ENCODE measurements around the gene CCN6. TPM values are rescaled to one million over a fixed set of nuclear protein-coding genes. Genes with fewer than 3 reads are reported as not detected.

CCN6 gene
- total and polyA plus RNA-seq, 2 donors (not counting 1 experiment from before 2014, with no cell fraction given): 0.49 TPM; not detected in 1

DNA sequence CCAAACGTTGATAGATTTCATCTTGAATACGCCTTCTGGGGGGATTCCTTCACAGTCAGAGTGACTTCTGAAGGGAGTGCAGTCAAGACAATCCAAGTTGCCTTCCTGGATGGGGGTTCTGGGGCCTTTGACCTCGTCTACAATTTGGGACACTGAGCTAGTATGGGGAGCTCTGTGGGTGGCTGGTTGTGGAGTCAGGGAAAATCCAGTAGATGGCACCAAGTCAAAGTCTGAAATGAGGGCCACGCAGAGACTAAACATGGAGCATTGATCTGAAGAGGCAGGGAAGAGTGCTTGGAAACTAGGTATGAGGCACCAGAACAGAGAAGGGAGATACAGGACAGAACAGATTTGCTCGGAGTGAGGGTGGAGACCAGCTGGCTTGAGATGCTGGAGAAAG, 43.6 kb upstream of the CCN6 start:
- H4K20me1 ChIP-seq (ENCODE audit: control insufficient read depth, extremely low read depth, insufficient read depth, low read length): no peaks in the 10 kb centered on the region
- no peak overlapping the region for H3K4me2 ChIP-seq (ENCODE audit: extremely low read depth, insufficient read depth, low read length)
- no peak overlapping the region for H3K27ac ChIP-seq (ENCODE audit: insufficient read depth, low read length)
- no peak overlapping the region for H3K4me3 ChIP-seq (replicated peaks in 1 of 4; ENCODE audit: control extremely low read depth in 1 of 4, insufficient read depth in 1 of 4, low read depth in 3 of 4, low read length in 4 of 4)
- no peak overlapping the region for H3K9ac ChIP-seq (ENCODE audit: insufficient read depth, low read length)
- no peaks in the 10 kb centered on the region for H3K9me3 ChIP-seq (ENCODE audit: control insufficient read depth, insufficient read depth, low read depth, low read length)
- H3K79me2 ChIP-seq (ENCODE audit: control insufficient read depth, insufficient read depth, low read length): no peaks in the 10 kb centered on the region
- H2AFZ ChIP-seq (ENCODE audit: low read length): no peak overlapping the region
- TF ChIP-seq, protein P1, sequence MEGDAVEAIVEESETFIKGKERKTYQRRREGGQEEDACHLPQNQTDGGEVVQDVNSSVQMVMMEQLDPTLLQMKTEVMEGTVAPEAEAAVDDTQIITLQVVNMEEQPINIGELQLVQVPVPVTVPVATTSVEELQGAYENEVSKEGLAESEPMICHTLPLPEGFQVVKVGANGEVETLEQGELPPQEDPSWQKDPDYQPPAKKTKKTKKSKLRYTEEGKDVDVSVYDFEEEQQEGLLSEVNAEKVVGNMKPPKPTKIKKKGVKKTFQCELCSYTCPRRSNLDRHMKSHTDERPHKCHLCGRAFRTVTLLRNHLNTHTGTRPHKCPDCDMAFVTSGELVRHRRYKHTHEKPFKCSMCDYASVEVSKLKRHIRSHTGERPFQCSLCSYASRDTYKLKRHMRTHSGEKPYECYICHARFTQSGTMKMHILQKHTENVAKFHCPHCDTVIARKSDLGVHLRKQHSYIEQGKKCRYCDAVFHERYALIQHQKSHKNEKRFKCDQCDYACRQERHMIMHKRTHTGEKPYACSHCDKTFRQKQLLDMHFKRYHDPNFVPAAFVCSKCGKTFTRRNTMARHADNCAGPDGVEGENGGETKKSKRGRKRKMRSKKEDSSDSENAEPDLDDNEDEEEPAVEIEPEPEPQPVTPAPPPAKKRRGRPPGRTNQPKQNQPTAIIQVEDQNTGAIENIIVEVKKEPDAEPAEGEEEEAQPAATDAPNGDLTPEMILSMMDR (conservative IDR thresholded peaks at IDR 0.05 in 1 of 2, IDR thresholded peaks at IDR 0.05 in 1 of 2; ENCODE audit: low read depth in 1 of 2, low read length in 2 of 2): no peak
- no peak for TF ChIP-seq EZH2 (IDR thresholded peaks at IDR 0.05; ENCODE audit: low read length, missing control alignments)
- no peak for DNase-seq (ENCODE audit: low read depth in 2 of 2)
- H3K27me3 ChIP-seq (ENCODE audit: control insufficient read depth, insufficient read depth, low read length): no peaks in the 10 kb centered on the region
- no peaks in the 10 kb centered on the region for H3K4me1 ChIP-seq (ENCODE audit: control insufficient read depth, extremely low read depth, insufficient read depth, low read length)
- no peaks in the 10 kb centered on the region for H3K36me3 ChIP-seq (ENCODE audit: control insufficient read depth, insufficient read depth, low read length)

DNA sequence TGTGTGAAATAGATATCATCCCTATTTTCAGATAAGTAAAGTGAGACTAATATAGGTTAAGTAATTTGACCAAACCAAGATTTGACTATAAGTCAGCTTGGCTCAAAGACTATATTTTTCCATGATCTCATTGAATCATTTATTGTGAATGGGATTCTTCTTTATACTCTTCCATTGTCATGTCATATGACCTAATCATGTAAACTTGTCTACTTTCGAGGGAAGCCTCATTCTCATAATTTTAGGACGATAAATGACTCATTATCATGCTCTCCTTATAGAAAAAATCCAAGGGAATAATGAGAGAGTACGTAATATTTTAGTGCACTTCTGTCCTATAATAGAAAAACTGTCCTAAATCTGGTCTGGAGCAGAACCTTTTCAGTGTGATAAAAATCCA, 40.9 kb upstream of the CCN6 start:
- Histone ChIP-seq H3K36me3 (ENCODE audit: control insufficient read depth, insufficient read depth, low read length) (no peaks in the 10 kb centered on the region), H3K9ac (ENCODE audit: insufficient read depth, low read length) (no peak overlapping the region), H2AFZ (ENCODE audit: low read length) (no peak overlapping the region), H3K27me3 (ENCODE audit: control insufficient read depth, insufficient read depth, low read length) (no peaks in the 10 kb centered on the region), H4K20me1 (ENCODE audit: control insufficient read depth, extremely low read depth, insufficient read depth, low read length) (no peaks in the 10 kb centered on the region), H3K4me1 (ENCODE audit: control insufficient read depth, extremely low read depth, insufficient read depth, low read length) (no peaks in the 10 kb centered on the region), H3K4me3 (replicated peaks in 1 of 4; ENCODE audit: control extremely low read depth in 1 of 4, insufficient read depth in 1 of 4, low read depth in 3 of 4, low read length in 4 of 4) (no peak overlapping the region), H3K27ac (ENCODE audit: insufficient read depth, low read length) (no peak overlapping the region), H3K4me2 (ENCODE audit: extremely low read depth, insufficient read depth, low read length) (no peak overlapping the region), H3K9me3 (ENCODE audit: control insufficient read depth, insufficient read depth, low read depth, low read length) (no peaks in the 10 kb centered on the region), H3K79me2 (ENCODE audit: control insufficient read depth, insufficient read depth, low read length) (no peaks in the 10 kb centered on the region)
- DNase-seq (ENCODE audit: low read depth in 2 of 2): peak in 1 of 2 donors; percentile 44
- TF ChIP-seq, protein P1 (conservative IDR thresholded peaks at IDR 0.05 in 1 of 2, IDR thresholded peaks at IDR 0.05 in 1 of 2; ENCODE audit: low read depth in 1 of 2, low read length in 2 of 2): no peak
- TF ChIP-seq EZH2 (IDR thresholded peaks at IDR 0.05; ENCODE audit: low read length, missing control alignments): no peak

DNA sequence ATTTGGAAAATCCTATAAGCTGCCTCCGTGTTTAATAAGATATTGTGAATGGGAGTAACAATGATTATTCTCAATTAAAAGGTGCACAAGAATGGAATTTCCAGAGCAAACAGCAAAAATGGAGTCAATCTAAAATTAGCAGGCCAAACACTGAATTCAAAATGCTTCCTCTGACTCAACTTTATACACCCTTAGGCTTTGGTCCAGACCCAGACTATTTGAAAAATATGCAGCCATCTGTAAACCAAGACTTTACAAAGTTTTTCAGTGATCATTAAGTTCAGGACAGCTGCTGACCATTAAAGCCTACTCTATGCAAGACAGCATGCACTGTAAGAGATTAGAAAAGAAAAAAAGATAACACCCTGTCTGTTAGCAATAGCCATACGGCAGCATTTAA, 39.4 kb upstream of the CCN6 start:
- Histone ChIP-seq H3K36me3 (ENCODE audit: control insufficient read depth, insufficient read depth, low read length) (no peaks in the 10 kb centered on the region), H3K79me2 (ENCODE audit: control insufficient read depth, insufficient read depth, low read length) (no peaks in the 10 kb centered on the region), H3K4me1 (ENCODE audit: control insufficient read depth, extremely low read depth, insufficient read depth, low read length) (peaks cover 4% of the 10 kb centered on the region), H3K27me3 (ENCODE audit: control insufficient read depth, insufficient read depth, low read length) (no peaks in the 10 kb centered on the region), H2AFZ (ENCODE audit: low read length) (peak overlapping the region; percentile 61), H4K20me1 (ENCODE audit: control insufficient read depth, extremely low read depth, insufficient read depth, low read length) (no peaks in the 10 kb centered on the region), H3K9me3 (ENCODE audit: control insufficient read depth, insufficient read depth, low read depth, low read length) (no peaks in the 10 kb centered on the region), H3K27ac (ENCODE audit: insufficient read depth, low read length) (no peak overlapping the region), H3K4me3 (replicated peaks in 1 of 4; ENCODE audit: control extremely low read depth in 1 of 4, insufficient read depth in 1 of 4, low read depth in 3 of 4, low read length in 4 of 4) (no peak overlapping the region), H3K4me2 (ENCODE audit: extremely low read depth, insufficient read depth, low read length) (no peak overlapping the region), H3K9ac (ENCODE audit: insufficient read depth, low read length) (no peak overlapping the region)
- peak; percentile 77 to 90 for DNase-seq (ENCODE audit: low read depth in 2 of 2)
- TF ChIP-seq, protein P1 (conservative IDR thresholded peaks at IDR 0.05 in 1 of 2, IDR thresholded peaks at IDR 0.05 in 1 of 2; ENCODE audit: low read depth in 1 of 2, low read length in 2 of 2): no peak
- no peak for TF ChIP-seq EZH2 (IDR thresholded peaks at IDR 0.05; ENCODE audit: low read length, missing control alignments)
